ENCODE measurements around the gene ATP6AP1.

GRCh38 chrX:154469114-154469513 is 40.6 kb downstream of the ATP6AP1 start:
- TF ChIP-seq CTCF (conservative IDR thresholded peaks at IDR 0.05 in 1 of 2, IDR thresholded peaks at IDR 0.05 in 1 of 2; ENCODE audit: extremely low read depth in 1 of 2, insufficient read depth in 1 of 2, low read depth in 1 of 2, low read length in 2 of 2) (no peak), EZH2 (IDR thresholded peaks at IDR 0.05; ENCODE audit: borderline replicate concordance, low read length) (no peak)
